22Rv1 (cell line): ENCODE results near the gene PDZD7.

ENCODE experiments used
- ZFX ChIP-seq: fragments of 450-650 bp; IDR thresholded peaks from 2 replicates; pipeline ENCODE4 v1.6.1; 2017; ENCODE audit warnings: antibody characterized with exemption, borderline replicate concordance
- TF ChIP-seq, protein P1 (sequence below): fragments of 450-650 bp; IDR thresholded peaks from 2 replicates; pipeline ENCODE4 v1.5.1; 2017; ENCODE audit warnings: mild to moderate bottlenecking

- TF ChIP-seq, protein P1, sequence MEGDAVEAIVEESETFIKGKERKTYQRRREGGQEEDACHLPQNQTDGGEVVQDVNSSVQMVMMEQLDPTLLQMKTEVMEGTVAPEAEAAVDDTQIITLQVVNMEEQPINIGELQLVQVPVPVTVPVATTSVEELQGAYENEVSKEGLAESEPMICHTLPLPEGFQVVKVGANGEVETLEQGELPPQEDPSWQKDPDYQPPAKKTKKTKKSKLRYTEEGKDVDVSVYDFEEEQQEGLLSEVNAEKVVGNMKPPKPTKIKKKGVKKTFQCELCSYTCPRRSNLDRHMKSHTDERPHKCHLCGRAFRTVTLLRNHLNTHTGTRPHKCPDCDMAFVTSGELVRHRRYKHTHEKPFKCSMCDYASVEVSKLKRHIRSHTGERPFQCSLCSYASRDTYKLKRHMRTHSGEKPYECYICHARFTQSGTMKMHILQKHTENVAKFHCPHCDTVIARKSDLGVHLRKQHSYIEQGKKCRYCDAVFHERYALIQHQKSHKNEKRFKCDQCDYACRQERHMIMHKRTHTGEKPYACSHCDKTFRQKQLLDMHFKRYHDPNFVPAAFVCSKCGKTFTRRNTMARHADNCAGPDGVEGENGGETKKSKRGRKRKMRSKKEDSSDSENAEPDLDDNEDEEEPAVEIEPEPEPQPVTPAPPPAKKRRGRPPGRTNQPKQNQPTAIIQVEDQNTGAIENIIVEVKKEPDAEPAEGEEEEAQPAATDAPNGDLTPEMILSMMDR: no peak
- no peak for TF ChIP-seq ZFX
These were observed 58.6 kb downstream of the PDZD7 start for GRCh38 chr10:100972115-100972903.
